PC-9 (cell line): ENCODE results near the gene NMNAT2. TPM values are rescaled to one million over a fixed set of nuclear protein-coding genes. Genes with fewer than 3 reads are reported as not detected.

Experiments
- BruUV-seq: library from RNA; stranded (reverse); fragments of 400-500 nt; replicated peaks from 2 replicates; lab custom pipeline; 2021; lab: Mats Ljungman, UMichigan
- CTCF ChIA-PET: fragments of 300-600 bp; sonication (Branson Sonifier 250); formaldehyde crosslinking; loops from one replicate; lab custom pipeline; 2022; ENCODE audit warnings: antibody characterized with exemption; lab: Charles Lee
- POLR2A ChIA-PET: fragments of 300-600 bp; sonication (Branson Sonifier 250); formaldehyde crosslinking; loops from one replicate; lab custom pipeline; 2022; ENCODE audit warnings: antibody characterized with exemption; ENCODE audit not compliant: unreplicated experiment; lab: Charles Lee
- DNase-seq, 2 experiments: peaks; one replicate each; pipeline versions ENCODE4 v3.0.0 to v3.0.0-alpha.2; 2015 to 2022; ENCODE audit warnings: mixed read lengths in 1 of 2
- H2AFZ ChIP-seq: fragments of 200-600 bp; sonication (generic); 2 replicates; pipeline ENCODE4 v1.8.1; 2017; ENCODE audit warnings: antibody characterized with exemption
- H3F3A ChIP-seq: fragments of 200-600 bp; sonication (generic); 2 replicates; pipeline ENCODE4 v1.8.1; 2017; ENCODE audit warnings: antibody characterized with exemption, mild to moderate bottlenecking, low read depth; ENCODE audit not compliant: insufficient read depth
- H3K27ac ChIP-seq: fragments of 200-600 bp; sonication (generic); 2 replicates; pipeline ENCODE4 v1.6.1; 2016; ENCODE audit warnings: mixed run types
- H3K27me3 ChIP-seq: fragments of 200-600 bp; sonication (generic); 2 replicates; pipeline ENCODE4 v1.6.1; 2016; ENCODE audit warnings: low read depth, mixed run types; ENCODE audit not compliant: insufficient read depth
- H3K36me3 ChIP-seq: fragments of 200-600 bp; sonication (generic); 2 replicates; pipeline ENCODE4 v1.6.1; 2016; ENCODE audit warnings: low read depth, mixed run types
- H3K4me1 ChIP-seq: fragments of 200-600 bp; sonication (generic); replicated peaks from 2 replicates; pipeline ENCODE4 v1.6.1; 2016; ENCODE audit warnings: mixed run types; ENCODE audit not compliant: insufficient read depth
- H3K4me2 ChIP-seq: fragments of 200-600 bp; sonication (generic); 2 replicates; pipeline ENCODE4 v1.6.1; 2017; ENCODE audit warnings: mixed run types
- H3K4me3 ChIP-seq: fragments of 200-600 bp; sonication (generic); 2 replicates; pipeline ENCODE4 v1.6.1; 2016; ENCODE audit warnings: mixed run types
- H3K79me2 ChIP-seq: fragments of 200-600 bp; sonication (generic); 2 replicates; pipeline ENCODE4 v1.6.1; 2017; ENCODE audit warnings: low read depth, mixed run types
- H3K9me2 ChIP-seq: fragments of 200-600 bp; sonication (generic); 2 replicates; pipeline ENCODE4 v1.8.1; 2017; ENCODE audit warnings: mild to moderate bottlenecking; ENCODE audit not compliant: insufficient read depth
- H3K9me3 ChIP-seq: fragments of 200-600 bp; sonication (generic); 2 replicates; pipeline ENCODE4 v1.8.1; 2016; ENCODE audit warnings: low read depth; ENCODE audit not compliant: insufficient read depth
- H4K20me1 ChIP-seq: fragments of 200-600 bp; sonication (generic); 2 replicates; pipeline ENCODE4 v1.8.1; 2017; ENCODE audit not compliant: insufficient read depth
- EZH2 ChIP-seq: fragments of 200-600 bp; sonication (generic); IDR thresholded peaks from 2 replicates; pipeline ENCODE4 v1.8.0; 2017; ENCODE audit warnings: antibody characterized with exemption, low read depth
- intact Hi-C: fragments of 100-400 bp; cut with micrococcal nuclease; formaldehyde crosslinking; loops from one replicate; pipeline ENCODE4 v1.10.0; 2022; ENCODE audit not compliant: unreplicated experiment
- total RNA-seq: library from RNA; stranded (reverse); gene quantifications from 2 replicates; pipeline ENCODE4 v1.2.3, GENCODE V29; 2021
- TF ChIP-seq, protein P1 (sequence below): fragments of 200-600 bp; sonication (generic); conservative IDR thresholded peaks from 2 replicates; pipeline ENCODE4 v1.6.1; 2017; ENCODE audit warnings: mixed run types, antibody characterized with exemption, mild to moderate bottlenecking, moderate library complexity

NMNAT2 gene
- total RNA-seq, 1 experiment from 2014 or later, result 29.2 TPM

GRCh38 chr1:183222909-183223308, 195.3 kb downstream of the NMNAT2 start:
- H3K27ac ChIP-seq, result no peak overlapping the region
- CTCF ChIA-PET, result no interaction called here
- TF ChIP-seq, protein P1, sequence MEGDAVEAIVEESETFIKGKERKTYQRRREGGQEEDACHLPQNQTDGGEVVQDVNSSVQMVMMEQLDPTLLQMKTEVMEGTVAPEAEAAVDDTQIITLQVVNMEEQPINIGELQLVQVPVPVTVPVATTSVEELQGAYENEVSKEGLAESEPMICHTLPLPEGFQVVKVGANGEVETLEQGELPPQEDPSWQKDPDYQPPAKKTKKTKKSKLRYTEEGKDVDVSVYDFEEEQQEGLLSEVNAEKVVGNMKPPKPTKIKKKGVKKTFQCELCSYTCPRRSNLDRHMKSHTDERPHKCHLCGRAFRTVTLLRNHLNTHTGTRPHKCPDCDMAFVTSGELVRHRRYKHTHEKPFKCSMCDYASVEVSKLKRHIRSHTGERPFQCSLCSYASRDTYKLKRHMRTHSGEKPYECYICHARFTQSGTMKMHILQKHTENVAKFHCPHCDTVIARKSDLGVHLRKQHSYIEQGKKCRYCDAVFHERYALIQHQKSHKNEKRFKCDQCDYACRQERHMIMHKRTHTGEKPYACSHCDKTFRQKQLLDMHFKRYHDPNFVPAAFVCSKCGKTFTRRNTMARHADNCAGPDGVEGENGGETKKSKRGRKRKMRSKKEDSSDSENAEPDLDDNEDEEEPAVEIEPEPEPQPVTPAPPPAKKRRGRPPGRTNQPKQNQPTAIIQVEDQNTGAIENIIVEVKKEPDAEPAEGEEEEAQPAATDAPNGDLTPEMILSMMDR, result no peak
- TF ChIP-seq EZH2, result no peak

DNA sequence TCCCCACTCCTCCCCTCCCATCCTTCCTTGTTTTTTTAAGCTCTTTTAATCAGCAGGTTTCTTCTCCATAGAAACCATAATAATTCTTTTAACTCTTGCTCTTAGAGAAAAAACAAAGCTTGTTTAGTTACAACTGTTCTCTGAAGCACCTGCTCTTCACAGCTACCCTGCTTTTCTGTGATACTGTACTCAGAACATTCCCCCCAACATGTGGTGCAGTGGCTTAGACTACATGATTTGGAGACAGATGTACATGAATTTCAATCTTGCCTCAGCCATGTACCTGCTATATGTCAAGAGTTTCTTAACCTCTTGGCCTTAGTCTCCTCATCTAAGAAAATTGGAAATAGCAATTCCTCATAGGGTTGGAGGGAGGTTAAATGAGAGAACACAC, 198.6 kb downstream of the NMNAT2 start:
- Histone ChIP-seq H3K36me3 (peaks cover 24% of the 10 kb centered on the region; the same call in 1 of the 2 replicates), H4K20me1 (no peaks in the 10 kb centered on the region), H3F3A (peaks cover under 1% of the 10 kb centered on the region; the same call in 1 of the 2 replicates), H3K9me3 (no peaks in the 10 kb centered on the region), H3K9me2 (no peaks in the 10 kb centered on the region), H3K79me2 (no peaks in the 10 kb centered on the region), H3K27ac (no peak overlapping the region), H3K27me3 (no peaks in the 10 kb centered on the region), H3K4me3 (no peak overlapping the region), H3K4me1 (peaks cover 6% of the 10 kb centered on the region; the same call in 1 of the 2 replicates), H2AFZ (no peak overlapping the region), H3K4me2 (no peak overlapping the region)
- POLR2A ChIA-PET, result no interaction called here
- intact Hi-C loops, result no loop called here
- CTCF ChIA-PET, result no interaction called here
- no TSS peak for BruUV-seq
- no peak for DNase-seq
- TF ChIP-seq, protein P1, result no peak
- no peak for TF ChIP-seq EZH2

More at GRCh38 chr1:183222909-183223308, 195.3 kb downstream of the NMNAT2 start:
- no peak overlapping the region for H3K4me2 ChIP-seq
- H3K27me3 ChIP-seq, result no peaks in the 10 kb centered on the region
- no peaks in the 10 kb centered on the region for H4K20me1 ChIP-seq
- H3F3A ChIP-seq, result no peaks in the 10 kb centered on the region
- H3K4me1 ChIP-seq, result no peaks in the 10 kb centered on the region
- POLR2A ChIA-PET, result no interaction called here
- no TSS peak for BruUV-seq
- no peaks in the 10 kb centered on the region for H3K9me2 ChIP-seq
- H3K79me2 ChIP-seq, result no peaks in the 10 kb centered on the region
- no peak overlapping the region for H2AFZ ChIP-seq
- no peak overlapping the region for H3K4me3 ChIP-seq
- H3K36me3 ChIP-seq, result peaks cover 33% of the 10 kb centered on the region
- no peaks in the 10 kb centered on the region for H3K9me3 ChIP-seq
- DNase-seq, result no peak
- intact Hi-C loops, result no loop called here

DNA sequence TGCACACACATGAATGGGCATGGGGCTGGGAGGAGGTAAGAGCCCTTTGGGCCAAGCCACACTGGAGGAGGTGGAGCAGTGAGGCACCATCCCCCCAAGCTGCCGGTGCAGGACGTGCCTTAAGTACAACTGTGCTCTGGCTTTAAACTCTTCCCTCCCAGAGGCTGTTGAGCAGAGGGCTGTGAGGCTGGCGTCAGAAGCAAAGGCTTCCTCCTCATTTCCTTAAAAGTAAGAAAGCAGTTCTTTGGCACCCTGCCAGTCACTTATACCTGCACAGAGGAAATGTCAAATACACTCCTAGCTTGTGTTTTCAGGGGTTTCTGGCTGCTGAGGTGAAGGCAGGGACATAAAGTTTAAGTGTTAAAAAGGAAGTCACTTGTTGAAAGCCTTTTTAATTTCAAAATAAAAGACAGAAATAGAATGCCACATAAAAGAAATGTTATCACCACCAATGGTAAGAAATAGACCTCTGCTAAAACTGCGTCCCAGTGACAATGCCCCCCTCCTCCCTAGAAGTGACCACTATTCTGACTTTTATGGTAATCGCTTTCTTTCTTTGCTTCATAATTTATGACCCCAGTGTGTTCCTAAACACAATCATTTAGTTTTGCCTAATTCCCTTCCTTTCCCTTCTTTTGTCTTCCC, 199.1 kb downstream of the NMNAT2 start:
- H4K20me1 ChIP-seq, result no peaks in the 10 kb centered on the region
- no peak overlapping the region for H3K4me2 ChIP-seq
- no peaks in the 10 kb centered on the region for H3K9me2 ChIP-seq
- no peak overlapping the region for H3K4me3 ChIP-seq
- H3K27me3 ChIP-seq, result no peaks in the 10 kb centered on the region
- intact Hi-C loops, result no loop called here
- no TSS peak for BruUV-seq
- TF ChIP-seq, protein P1, result no peak
- TF ChIP-seq EZH2, result no peak
- peaks cover 9% of the 10 kb centered on the region; the same call in 1 of the 2 replicates for H3K4me1 ChIP-seq
- no peak overlapping the region for H2AFZ ChIP-seq
- H3K79me2 ChIP-seq, result no peaks in the 10 kb centered on the region
- no peak overlapping the region for H3K27ac ChIP-seq
- no peaks in the 10 kb centered on the region for H3K9me3 ChIP-seq
- CTCF ChIA-PET, result no interaction called here
- H3K36me3 ChIP-seq, result peaks cover 22% of the 10 kb centered on the region; the same call in 1 of the 2 replicates
- peaks cover 4% of the 10 kb centered on the region; the same call in 1 of the 2 replicates for H3F3A ChIP-seq
- POLR2A ChIA-PET, result no interaction called here
- DNase-seq, result no peak
